ENCODE results near the gene CSNK2B.
A peak's percentile ranks its signal among the peaks of the same experiment; 100 is the strongest.

The CSNK2B gene

GRCh38 chr6:31665501-31666336 lies at the start of gene CSNK2B:
TSS of gene CSNK2B (plus strand) at chr6:31666080. CDS start at chr6:31666832, 752 bp downstream.
- Mint-ChIP-seq H3K4me3 (peak within 1 kb of the TSS; percentile 87 to 97), H3K27me3 (no peaks in the 10 kb centered on the region), H3K27ac (peak within 1 kb of the TSS; percentile 98 to 99), H3K4me1 (peaks cover 73% of the 10 kb centered on the region), H3K9me3 (no peaks in the 10 kb centered on the region)
- ATAC-seq (peak; percentile 87), DNase-seq (peak; percentile 98)

- H3K27me3 Mint-ChIP-seq = no peaks in the 10 kb centered on the region
- peak overlapping the region; percentile 89 to 96 for H3K4me3 Mint-ChIP-seq
- no peak for DNase-seq
- H3K27ac Mint-ChIP-seq = peak overlapping the region; percentile 93 to 98
- ATAC-seq = no peak
- no peaks in the 10 kb centered on the region for H3K9me3 Mint-ChIP-seq
- H3K4me1 Mint-ChIP-seq = peaks cover 57% of the 10 kb centered on the region
Measured at GRCh38 chr6:31617010-31617409, 48.9 kb upstream of the CSNK2B start.

GRCh38 chr6:31619805-31620585 lies 45.9 kb upstream of the CSNK2B start:
- ATAC-seq (peak; percentile 87), DNase-seq (peak; percentile 97 to 99)
- Mint-ChIP-seq H3K27ac (peak overlapping the region; percentile 96), H3K27me3 (no peaks in the 10 kb centered on the region), H3K9me3 (no peaks in the 10 kb centered on the region), H3K4me3 (peak overlapping the region; percentile 78 to 97), H3K4me1 (peaks cover 65% of the 10 kb centered on the region)

- H3K4me1 Mint-ChIP-seq = peaks cover 57% of the 10 kb centered on the region
- DNase-seq = peak in 1 of 2 donors; percentile 95
- peak within 1 kb of the TSS; percentile 96 to 98 for H3K27ac Mint-ChIP-seq
- no peaks in the 10 kb centered on the region for H3K9me3 Mint-ChIP-seq
- peak within 1 kb of the TSS; percentile 78 to 97 for H3K4me3 Mint-ChIP-seq
- ATAC-seq = peak; percentile 72
- H3K27me3 Mint-ChIP-seq = no peaks in the 10 kb centered on the region
Measured at GRCh38 chr6:31620586-31621319, 45.1 kb upstream of the CSNK2B start, which contains the start of gene PRRC2A. TSS of gene PRRC2A (plus strand) at chr6:31620715. CDS start at chr6:31622790, 2,075 bp downstream.

GRCh38 chr6:31621320-31621939 lies 44.5 kb upstream of the CSNK2B start:
- peak overlapping the region; percentile 78 to 97 for H3K4me3 Mint-ChIP-seq
- no peak for DNase-seq

GRCh38 chr6:31621991-31622390 lies 43.9 kb upstream of the CSNK2B start:
- ATAC-seq (no peak), DNase-seq (no peak)
- peak overlapping the region; percentile 90 to 98 for H3K27ac Mint-ChIP-seq
- H3K4me3 Mint-ChIP-seq = peak overlapping the region; percentile 78 to 97
- H3K27me3 Mint-ChIP-seq = no peaks in the 10 kb centered on the region
- peaks cover 56% of the 10 kb centered on the region for H3K4me1 Mint-ChIP-seq
- H3K9me3 Mint-ChIP-seq = no peaks in the 10 kb centered on the region

More at GRCh38 chr6:31621320-31621939, 44.5 kb upstream of the CSNK2B start:
- ATAC-seq = no peak
- peaks cover 57% of the 10 kb centered on the region for H3K4me1 Mint-ChIP-seq
- no peaks in the 10 kb centered on the region for H3K9me3 Mint-ChIP-seq
- H3K27ac Mint-ChIP-seq = peak overlapping the region; percentile 90 to 98
- H3K27me3 Mint-ChIP-seq = no peaks in the 10 kb centered on the region

GRCh38 chr6:31622684-31623091 lies 43.2 kb upstream of the CSNK2B start:
- H3K4me1 Mint-ChIP-seq = peaks cover 56% of the 10 kb centered on the region
- no peak for DNase-seq
- H3K27me3 Mint-ChIP-seq = no peaks in the 10 kb centered on the region
- peak overlapping the region; percentile 78 to 97 for H3K4me3 Mint-ChIP-seq
- H3K9me3 Mint-ChIP-seq = no peaks in the 10 kb centered on the region
- ATAC-seq = no peak
- peak overlapping the region; percentile 90 to 98 for H3K27ac Mint-ChIP-seq

- H3K27ac Mint-ChIP-seq = no peak overlapping the region
- H3K4me3 Mint-ChIP-seq = no peak overlapping the region
- H3K27me3 Mint-ChIP-seq = no peaks in the 10 kb centered on the region
- H3K4me1 Mint-ChIP-seq = peaks cover 44% of the 10 kb centered on the region
- H3K9me3 Mint-ChIP-seq = no peaks in the 10 kb centered on the region
- no peak for ATAC-seq
- no peak for DNase-seq
Measured at GRCh38 chr6:31624070-31624469, 41.8 kb upstream of the CSNK2B start.

GRCh38 chr6:31626952-31627351 lies 38.9 kb upstream of the CSNK2B start:
- no peak for DNase-seq
- Mint-ChIP-seq H3K4me3 (no peak overlapping the region), H3K4me1 (peaks cover 45% of the 10 kb centered on the region), H3K27ac (no peak overlapping the region), H3K9me3 (no peaks in the 10 kb centered on the region), H3K27me3 (no peaks in the 10 kb centered on the region)
- ATAC-seq = no peak

- no peaks in the 10 kb centered on the region for H3K27me3 Mint-ChIP-seq
- peak overlapping the region; percentile 13 to 14 for H3K27ac Mint-ChIP-seq
- H3K4me1 Mint-ChIP-seq = peaks cover 45% of the 10 kb centered on the region
- no peaks in the 10 kb centered on the region for H3K9me3 Mint-ChIP-seq
- ATAC-seq (no peak), DNase-seq (no peak)
- H3K4me3 Mint-ChIP-seq = no peak overlapping the region
Measured at GRCh38 chr6:31627690-31628287, 38.1 kb upstream of the CSNK2B start.

- no peak for ATAC-seq
- no peak for DNase-seq
- no peak overlapping the region for H3K4me3 Mint-ChIP-seq
- H3K9me3 Mint-ChIP-seq = no peaks in the 10 kb centered on the region
- peak overlapping the region in 1 of 2 donors; percentile 28 for H3K27ac Mint-ChIP-seq
- no peaks in the 10 kb centered on the region for H3K27me3 Mint-ChIP-seq
- peaks cover 43% of the 10 kb centered on the region for H3K4me1 Mint-ChIP-seq
Measured at GRCh38 chr6:31629014-31629413, 36.9 kb upstream of the CSNK2B start.

GRCh38 chr6:31630177-31630934 lies 35.5 kb upstream of the CSNK2B start:
- H3K27ac Mint-ChIP-seq = peak overlapping the region in 1 of 2 donors; percentile 14
- no peaks in the 10 kb centered on the region for H3K9me3 Mint-ChIP-seq

GRCh38 chr6:31631209-31631608 lies 34.7 kb upstream of the CSNK2B start:
- Mint-ChIP-seq H3K9me3 (no peaks in the 10 kb centered on the region), H3K27me3 (no peaks in the 10 kb centered on the region), H3K4me3 (no peak overlapping the region), H3K4me1 (peaks cover 37% of the 10 kb centered on the region), H3K27ac (peak overlapping the region in 1 of 2 donors; percentile 81)
- ATAC-seq (no peak), DNase-seq (no peak)

More at GRCh38 chr6:31630177-31630934, 35.5 kb upstream of the CSNK2B start:
- peaks cover 42% of the 10 kb centered on the region for H3K4me1 Mint-ChIP-seq
- ATAC-seq (no peak), DNase-seq (no peak)
- no peak overlapping the region for H3K4me3 Mint-ChIP-seq
- H3K27me3 Mint-ChIP-seq = no peaks in the 10 kb centered on the region

Data from stimulated activated naive CD8-positive, alpha-beta T cell treated with anti-CD3 and anti-CD28 coated beads, Interleukin-15, amount 100 ng/mL, for 72 hours (primary cell).